MCF 10A (cell line): ENCODE results near the gene HSPB8. TPM values are rescaled to one million over a fixed set of nuclear protein-coding genes. Genes with fewer than 3 reads are reported as not detected.
A peak's percentile ranks its signal among the peaks of the same experiment; 100 is the strongest.

ENCODE experiments used
- BruUV-seq: library from RNA; stranded (reverse); fragments of 400-500 nt; replicated peaks from 2 replicates; lab custom pipeline; 2021; lab: Mats Ljungman, UMichigan
- CTCF ChIA-PET: fragments of 300-600 bp; sonication (Branson Sonifier 250); formaldehyde crosslinking; extraction: SDS; loops from one replicate; lab custom pipeline; 2021; ENCODE audit warnings: antibody characterized with exemption, inconsistent platforms; lab: Yijun Ruan, JAX
- POLR2A ChIA-PET: fragments of 300-600, 350-650 bp; sonication (Branson Sonifier 250); formaldehyde crosslinking; extraction: SDS; loops from one replicate; lab custom pipeline; 2020; ENCODE audit warnings: antibody characterized with exemption, inconsistent platforms; lab: Yijun Ruan, JAX
- DNase-seq: peaks from one replicate; pipeline ENCODE4 v3.0.0-alpha.2; 2018; ENCODE audit not compliant: unreplicated experiment
- H3K27ac Mint-ChIP-seq: one replicate; pipeline ENCODE4 v1.8.0; 2022; ENCODE audit warnings: mild to moderate bottlenecking, low read depth, mixed read lengths; ENCODE audit not compliant: unreplicated experiment
- H3K27me3 Mint-ChIP-seq: one replicate; pipeline ENCODE4 v1.8.0; 2022; ENCODE audit warnings: mixed read lengths; ENCODE audit not compliant: insufficient read depth, unreplicated experiment
- H3K36me3 Mint-ChIP-seq: one replicate; pipeline ENCODE4 v1.8.0; 2022; ENCODE audit warnings: mild to moderate bottlenecking, moderate library complexity, mixed read lengths; ENCODE audit not compliant: insufficient read depth, unreplicated experiment
- H3K4me1 Mint-ChIP-seq: one replicate; pipeline ENCODE4 v1.8.0; 2022; ENCODE audit warnings: mixed read lengths; ENCODE audit not compliant: insufficient read depth, unreplicated experiment
- H3K4me3 Mint-ChIP-seq: one replicate; pipeline ENCODE4 v1.8.0; 2022; ENCODE audit warnings: mild to moderate bottlenecking, moderate library complexity, mixed read lengths; ENCODE audit not compliant: unreplicated experiment
- H3K9me3 Mint-ChIP-seq: one replicate; pipeline ENCODE4 v1.8.0; 2022; ENCODE audit warnings: mixed read lengths; ENCODE audit not compliant: unreplicated experiment
- intact Hi-C: fragments of 100-400 bp; cut with micrococcal nuclease; formaldehyde crosslinking; loops from 2 replicates; pipeline ENCODE4 v1.14.1; 2022
- total RNA-seq: library from RNA; stranded (reverse); gene quantifications from 2 replicates; pipeline ENCODE4 v1.2.3, GENCODE V29; 2022
- TF ChIP-seq, protein P1 (sequence below): fragments of 200-600 bp; IDR thresholded peaks from one replicate; pipeline ENCODE4 v1.8.0; 2022; ENCODE audit warnings: antibody characterized with exemption, mild to moderate bottlenecking; ENCODE audit not compliant: unreplicated experiment

HSPB8 gene
- total RNA-seq, 1 experiment from 2014 or later = 0.23 TPM

DNA sequence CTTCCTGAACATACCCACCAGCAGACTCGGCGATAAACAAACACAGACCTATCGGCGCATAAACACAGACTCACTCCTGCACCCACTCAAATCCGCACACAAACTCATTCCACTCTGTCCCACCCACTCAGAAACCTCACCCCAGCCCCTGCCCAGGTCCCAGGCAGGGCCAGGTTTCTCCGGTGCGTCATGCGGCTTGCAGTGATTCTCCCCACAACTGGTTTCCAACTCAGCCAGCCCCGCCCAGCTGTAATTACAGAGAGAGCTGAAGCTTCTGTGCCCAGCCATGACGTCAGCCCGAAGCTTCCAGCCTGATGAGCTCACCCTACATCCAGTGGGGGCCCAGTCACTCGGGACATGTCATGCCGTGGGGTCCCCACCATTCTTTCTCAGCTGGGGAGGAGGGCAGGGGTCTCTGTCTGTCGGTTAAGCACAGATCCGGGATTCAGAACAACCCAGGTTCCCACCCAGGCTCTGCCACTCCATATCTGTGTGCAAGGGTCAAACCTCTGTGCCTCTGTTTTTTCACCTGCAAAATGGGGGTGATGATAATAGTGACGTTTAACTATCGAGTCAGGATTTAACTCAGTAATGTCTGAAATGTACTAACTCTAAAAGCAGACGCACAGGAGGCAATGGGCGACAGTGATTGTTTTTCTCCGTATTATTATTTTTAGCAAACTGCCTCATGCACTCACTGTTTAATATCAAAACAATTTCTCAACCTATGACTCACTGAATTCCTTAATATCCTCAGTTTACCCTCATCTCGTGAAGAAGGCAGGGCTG, 2.3 kb upstream of the HSPB8 start:
- CTCF ChIA-PET = interaction anchor here (0.6 to 0.8 kb wide), 4 partner anchors 13 to 727 kb away, joined by 3 to 5 read pairs (median 3); no protein-coding TSS in a partner anchor
- Mint-ChIP-seq H3K4me1 (peaks cover 19% of the 10 kb centered on the region), H3K36me3 (no peaks in the 10 kb centered on the region), H3K4me3 (peak overlapping the region; percentile 22), H3K27ac (peak overlapping the region; percentile 29), H3K27me3 (peaks cover 14% of the 10 kb centered on the region), H3K9me3 (no peaks in the 10 kb centered on the region)
- BruUV-seq = no TSS peak
- TF ChIP-seq, protein P1, sequence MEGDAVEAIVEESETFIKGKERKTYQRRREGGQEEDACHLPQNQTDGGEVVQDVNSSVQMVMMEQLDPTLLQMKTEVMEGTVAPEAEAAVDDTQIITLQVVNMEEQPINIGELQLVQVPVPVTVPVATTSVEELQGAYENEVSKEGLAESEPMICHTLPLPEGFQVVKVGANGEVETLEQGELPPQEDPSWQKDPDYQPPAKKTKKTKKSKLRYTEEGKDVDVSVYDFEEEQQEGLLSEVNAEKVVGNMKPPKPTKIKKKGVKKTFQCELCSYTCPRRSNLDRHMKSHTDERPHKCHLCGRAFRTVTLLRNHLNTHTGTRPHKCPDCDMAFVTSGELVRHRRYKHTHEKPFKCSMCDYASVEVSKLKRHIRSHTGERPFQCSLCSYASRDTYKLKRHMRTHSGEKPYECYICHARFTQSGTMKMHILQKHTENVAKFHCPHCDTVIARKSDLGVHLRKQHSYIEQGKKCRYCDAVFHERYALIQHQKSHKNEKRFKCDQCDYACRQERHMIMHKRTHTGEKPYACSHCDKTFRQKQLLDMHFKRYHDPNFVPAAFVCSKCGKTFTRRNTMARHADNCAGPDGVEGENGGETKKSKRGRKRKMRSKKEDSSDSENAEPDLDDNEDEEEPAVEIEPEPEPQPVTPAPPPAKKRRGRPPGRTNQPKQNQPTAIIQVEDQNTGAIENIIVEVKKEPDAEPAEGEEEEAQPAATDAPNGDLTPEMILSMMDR = no peak
- DNase-seq = peak; percentile 74
- intact Hi-C loops = loop anchor here (1.0 to 10.0 kb wide), 2 partner anchors 9 to 48 kb away; no protein-coding TSS in a partner anchor
- POLR2A ChIA-PET = no interaction called here

- no peak for DNase-seq
- Mint-ChIP-seq H3K9me3 (no peaks in the 10 kb centered on the region), H3K27me3 (peaks cover 9% of the 10 kb centered on the region), H3K4me1 (peaks cover 19% of the 10 kb centered on the region), H3K27ac (no peak overlapping the region), H3K36me3 (no peaks in the 10 kb centered on the region), H3K4me3 (no peak overlapping the region)
- TF ChIP-seq, protein P1 = no peak
- ChIA-PET POLR2A (no interaction called here), CTCF (interaction anchor here (0.6 to 0.7 kb wide), 2 partner anchors 14 to 726 kb away, joined by 3 read pairs; no protein-coding TSS in a partner anchor)
- intact Hi-C loops = loop anchor here (1.0 to 10.0 kb wide), 2 partner anchors 8 to 48 kb away; no protein-coding TSS in a partner anchor
- no TSS peak for BruUV-seq
These were observed 1.7 kb upstream of the HSPB8 start for GRCh38 chr12:119177056-119177325.

DNA sequence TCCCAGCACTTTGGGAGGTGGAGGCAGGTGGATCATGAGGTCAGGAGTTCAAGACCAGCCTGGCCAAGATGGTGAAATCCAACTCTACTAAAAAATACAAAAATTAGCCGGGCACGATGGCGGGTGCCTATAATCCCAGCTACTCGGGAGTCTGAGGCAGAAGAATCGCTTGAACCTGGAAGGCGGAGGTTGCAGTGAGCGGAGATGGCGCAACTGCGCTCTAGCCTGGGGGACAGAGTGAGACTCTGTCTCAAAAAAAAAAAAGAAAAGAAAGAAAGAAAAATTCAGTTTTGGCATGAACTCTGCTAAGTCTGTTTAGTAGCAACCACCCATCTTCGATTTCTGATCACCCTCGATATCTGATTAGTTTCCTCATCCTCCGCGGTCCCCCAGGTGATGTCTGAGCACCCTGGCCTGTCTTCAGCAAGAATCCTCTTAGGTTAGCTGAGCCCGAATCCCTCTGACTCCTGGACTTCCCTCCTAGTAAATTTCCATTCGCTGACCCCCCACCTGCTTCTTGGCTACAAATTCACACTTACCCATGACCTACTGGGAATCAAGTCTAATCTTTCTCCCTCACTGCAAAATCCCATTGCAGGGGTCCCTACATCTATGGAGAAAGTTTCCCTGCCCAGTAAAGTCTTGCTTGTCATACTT, 879 bp upstream of the HSPB8 start:
- TF ChIP-seq, protein P1 = no peak
- Mint-ChIP-seq H3K36me3 (no peaks in the 10 kb centered on the region), H3K4me1 (peaks cover 19% of the 10 kb centered on the region), H3K27ac (peak overlapping the region; percentile 40), H3K27me3 (peaks cover under 1% of the 10 kb centered on the region), H3K9me3 (no peaks in the 10 kb centered on the region), H3K4me3 (no peak overlapping the region)
- BruUV-seq = no TSS peak
- DNase-seq = no peak
- intact Hi-C loops = loop anchor here (1.0 to 10.0 kb wide), 2 partner anchors 7 to 47 kb away; no protein-coding TSS in a partner anchor
- ChIA-PET CTCF (no interaction called here), POLR2A (no interaction called here)

GRCh38 chr12:119179335-119180021, 747 bp downstream of the HSPB8 start:
- POLR2A ChIA-PET = no interaction called here

More at GRCh38 chr12:119179335-119180021, 747 bp downstream of the HSPB8 start:
- CTCF ChIA-PET = interaction anchor here (0.5 to 1.1 kb wide), 3 partner anchors 245 to 488 kb away, joined by 3 read pairs; partner anchors contain the start of gene PRKAB1
- peak; percentile 12 for DNase-seq
- intact Hi-C loops = loop anchor here (10.0 kb wide), 1 partner anchor 45 kb away; no protein-coding TSS in a partner anchor
- Mint-ChIP-seq H3K4me1 (peaks cover 19% of the 10 kb centered on the region), H3K9me3 (no peaks in the 10 kb centered on the region), H3K36me3 (no peaks in the 10 kb centered on the region), H3K27me3 (no peaks in the 10 kb centered on the region), H3K27ac (peak overlapping the region; percentile 27), H3K4me3 (peak overlapping the region; percentile 26)
- BruUV-seq = no TSS peak
- TF ChIP-seq, protein P1 = no peak
